Middle frontal gyrus (tissue), 1 donor: ENCODE results near the gene AARSD1.
"Not testable (repeated sequence)": the region's sequence is repeated elsewhere in the genome, so short reads cannot be mapped to it uniquely, and the experiment has no call there.

Experiments
- DNase-seq: peaks from one replicate; pipeline ENCODE4 v3.0.0-alpha.2; 2015; ENCODE audit warnings: low spot score; ENCODE audit errors: extremely low spot score

The AARSD1 gene

DNA sequence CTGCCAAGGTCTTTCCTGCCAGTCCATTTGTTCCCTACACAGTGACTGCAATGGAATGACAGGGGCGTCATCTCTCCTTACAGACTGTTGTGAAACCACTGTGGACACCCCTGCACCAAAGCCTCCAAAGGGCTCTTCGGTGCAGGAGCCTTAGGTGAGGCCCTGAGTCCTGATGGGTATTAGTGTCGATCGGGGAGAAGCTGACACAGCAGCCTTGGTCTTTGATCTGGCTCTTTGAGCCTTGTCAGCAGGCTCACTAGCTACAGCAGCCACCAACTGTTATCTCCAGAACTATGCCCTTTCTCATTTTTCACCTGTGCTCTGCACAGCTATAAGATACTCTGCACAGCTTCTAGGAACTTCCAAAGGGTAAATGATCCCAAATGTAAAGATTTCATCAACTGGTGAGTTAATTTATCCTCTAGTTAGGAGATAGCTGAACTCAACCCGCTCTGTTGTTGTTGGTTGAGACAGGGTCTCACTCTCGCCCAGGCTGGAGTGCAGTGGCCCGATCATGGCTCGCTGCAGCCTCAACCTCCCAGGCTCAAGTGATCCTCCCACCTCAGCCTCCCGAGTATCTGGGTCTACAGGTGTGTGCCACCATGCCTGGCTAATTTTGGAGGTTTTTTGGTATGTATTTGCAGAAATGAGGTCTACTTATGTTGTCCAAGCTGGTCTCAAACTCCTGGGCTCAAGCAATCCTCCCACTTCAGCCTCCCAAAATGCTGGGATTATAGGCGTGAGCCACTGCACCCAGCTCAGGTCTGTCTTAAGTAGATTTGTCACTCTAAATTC, 44.0 kb downstream of the AARSD1 start:
- no peak for DNase-seq

DNA sequence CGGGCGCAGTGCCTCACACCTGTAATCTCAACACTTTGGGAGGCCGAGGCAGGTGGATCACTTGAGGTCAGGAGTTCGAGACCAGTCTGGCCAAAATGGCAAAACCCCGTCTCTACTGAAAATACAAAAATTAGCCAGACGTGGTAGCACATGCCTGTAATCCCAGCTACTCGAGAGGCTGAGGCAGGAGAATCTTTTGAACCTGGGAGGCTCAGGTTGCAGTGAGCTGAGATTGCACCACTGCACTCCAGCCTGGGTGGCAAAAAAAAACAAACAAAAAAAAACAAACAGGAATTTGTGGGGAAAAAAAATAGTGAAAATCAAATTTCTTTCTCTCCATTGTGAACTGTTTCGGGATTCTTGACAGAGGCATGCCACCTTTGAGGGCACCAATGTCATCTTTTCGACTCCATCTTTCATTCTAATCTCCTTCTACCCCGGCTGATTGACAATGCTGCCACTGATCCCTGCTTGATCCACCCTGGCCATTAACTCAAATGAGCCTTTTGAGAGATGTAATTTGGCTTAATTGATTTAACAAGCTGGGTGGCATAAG, 44.7 kb downstream of the AARSD1 start:
- not testable (repeated sequence) for DNase-seq

- DNase-seq: no peak
These were observed 45.2 kb downstream of the AARSD1 start for GRCh38 chr17:42918902-42919521.

DNA sequence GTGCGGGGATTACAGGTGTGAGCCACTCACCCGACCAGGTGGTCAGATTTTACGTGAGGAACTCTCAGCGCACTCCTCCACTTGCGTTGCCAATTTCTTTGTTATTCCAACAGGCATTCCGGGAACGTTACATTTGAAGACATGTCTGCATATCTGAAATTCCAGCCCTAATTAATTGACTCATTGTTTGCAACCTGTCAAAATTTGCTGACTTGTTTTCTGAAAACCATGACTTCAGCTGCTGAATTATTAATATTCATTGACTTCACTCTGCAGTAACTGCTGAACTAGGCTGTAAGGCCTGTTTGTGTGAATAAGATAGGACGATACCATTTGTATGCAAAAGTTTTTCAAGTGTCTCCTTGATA, 47.0 kb downstream of the AARSD1 start:
- no peak for DNase-seq

GRCh38 chr17:42916388-42917235, 47.6 kb downstream of the AARSD1 start:
- DNase-seq: not testable (repeated sequence)

GRCh38 chr17:42915288-42915687, 49.0 kb downstream of the AARSD1 start:
- not testable (repeated sequence) for DNase-seq

DNA sequence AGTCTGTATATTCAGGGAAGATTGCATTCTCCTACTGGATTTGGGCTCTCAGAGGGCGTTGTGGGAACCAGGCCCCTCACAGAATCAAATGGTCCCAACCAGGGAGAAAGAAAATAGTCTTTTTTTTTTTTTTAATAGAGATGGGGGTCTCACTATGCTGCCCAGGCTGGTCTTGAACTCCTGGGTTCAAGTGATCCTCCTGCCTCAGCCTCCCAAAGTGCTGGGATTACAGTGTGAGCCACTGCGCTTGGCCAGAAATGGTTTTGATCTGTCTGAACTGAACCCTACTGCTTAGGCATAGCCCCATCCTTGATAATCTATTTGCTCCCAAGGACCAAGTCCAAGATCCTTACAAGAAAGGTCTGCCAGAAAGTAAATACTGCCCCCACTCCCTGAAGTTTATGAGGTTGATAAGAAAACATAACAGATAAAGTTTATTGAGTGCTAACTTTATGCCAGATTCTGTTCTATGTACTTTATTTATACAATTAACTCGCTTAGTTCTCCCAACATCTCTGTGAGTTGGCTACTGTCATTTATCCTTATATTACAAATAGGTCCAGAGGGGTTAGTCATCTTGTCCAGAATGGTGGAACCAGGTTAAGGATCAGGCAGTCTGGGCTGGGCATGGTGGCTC, 50.2 kb downstream of the AARSD1 start:
- DNase-seq: no peak

DNA sequence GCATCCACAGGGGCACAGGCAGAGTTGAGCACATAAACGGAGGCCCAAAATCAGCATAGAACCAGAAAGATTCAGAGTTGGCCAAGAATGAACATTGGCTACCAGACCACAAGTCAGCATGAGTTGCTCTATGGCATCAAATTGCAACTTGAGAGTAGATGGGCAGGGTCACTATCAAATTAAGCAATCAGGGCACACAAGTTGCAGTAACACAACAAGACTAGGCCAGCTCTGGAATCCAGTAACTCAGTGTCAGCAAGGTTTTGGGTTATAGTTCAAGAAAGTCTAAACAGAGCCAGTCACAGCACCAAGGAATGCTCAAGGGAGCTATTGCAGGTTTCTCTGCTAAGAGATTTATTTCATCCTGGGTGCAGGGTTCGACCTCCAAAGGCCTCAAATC, 50.7 kb downstream of the AARSD1 start:
- DNase-seq: no peak

GRCh38 chr17:42908872-42909700, 55.2 kb downstream of the AARSD1 start:
- no peak for DNase-seq

DNA sequence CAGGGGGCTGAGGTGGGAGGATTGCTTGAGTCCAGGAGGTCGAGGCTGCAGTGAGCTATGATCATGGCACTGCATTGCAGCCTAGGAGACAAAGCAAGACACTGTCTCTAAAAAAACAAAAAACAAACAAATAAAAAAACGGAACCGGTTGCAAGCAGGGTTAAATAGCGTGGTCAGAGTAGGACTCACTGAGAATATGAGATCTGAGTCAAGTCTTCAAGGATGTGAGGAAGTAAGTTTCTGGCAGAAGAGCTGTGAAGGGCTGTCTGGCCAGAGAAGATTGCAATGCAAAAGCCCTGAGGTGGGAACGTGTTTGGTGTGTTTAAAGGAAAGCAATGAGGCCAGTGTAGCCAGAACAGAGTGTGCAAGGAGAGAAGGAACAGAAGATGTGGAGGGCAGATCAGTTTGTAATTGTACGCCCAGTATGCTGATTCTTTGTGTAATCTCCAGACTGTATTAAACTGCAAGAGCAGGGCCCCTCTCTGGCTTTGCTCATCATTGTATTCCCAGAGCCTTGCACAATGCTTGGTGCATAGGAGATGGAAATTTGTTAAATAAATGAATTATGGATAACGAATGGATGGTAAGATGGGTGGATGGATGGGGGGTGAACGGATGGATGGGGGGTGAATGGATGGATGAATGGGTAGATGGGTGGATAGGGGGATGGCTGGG, 57.3 kb downstream of the AARSD1 start:
- DNase-seq: no peak

DNA sequence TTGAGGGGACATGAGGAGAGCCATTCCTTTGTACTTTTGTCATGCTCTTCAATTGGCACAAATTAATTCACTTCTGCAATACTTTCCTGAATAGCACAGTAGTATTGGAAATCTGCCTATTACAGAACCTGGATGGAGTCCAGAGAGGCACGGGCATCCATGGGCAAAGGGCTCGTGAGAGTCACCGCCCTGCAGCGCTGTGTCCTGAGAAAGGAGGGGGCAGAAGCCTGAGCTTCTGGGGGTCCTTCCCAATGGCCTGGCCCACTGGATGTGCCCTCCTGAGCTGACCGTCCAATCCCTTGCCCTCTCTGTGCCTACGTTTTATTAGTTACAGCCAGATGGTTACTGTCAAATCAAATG, 60.2 kb downstream of the AARSD1 start:
- DNase-seq: no peak

DNA sequence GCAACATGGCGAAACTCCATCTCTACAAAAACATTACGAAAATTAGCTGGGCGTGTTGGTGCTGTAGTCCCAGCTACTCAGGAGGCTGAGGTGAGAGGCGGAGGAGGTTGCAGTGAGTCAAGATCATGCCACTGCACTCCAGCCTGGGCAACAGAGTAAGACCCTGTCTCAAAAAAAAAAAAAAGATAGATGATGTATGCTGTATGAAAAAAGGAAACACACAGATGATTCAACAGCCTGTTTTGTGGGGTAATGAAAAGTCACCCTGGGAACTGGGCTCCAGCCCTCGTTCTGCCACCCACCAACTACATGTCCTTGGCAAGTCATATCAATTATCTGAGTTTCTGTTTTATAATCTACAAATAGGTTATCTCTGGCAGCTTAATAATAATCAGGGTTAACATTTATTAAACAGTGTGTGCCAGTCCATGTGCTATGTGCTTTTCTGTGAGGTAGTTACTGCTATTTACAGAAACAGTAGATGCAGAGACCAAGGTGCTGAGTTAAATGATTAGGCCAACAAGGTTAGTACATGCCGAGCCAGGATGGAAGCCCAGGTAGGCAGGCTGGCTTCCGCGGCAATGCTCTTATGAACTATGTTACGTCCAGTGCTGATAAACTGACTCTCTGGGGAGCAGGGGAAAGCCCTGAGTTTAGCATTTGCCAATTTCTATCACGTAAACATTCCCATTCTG, 62.6 kb downstream of the AARSD1 start:
- DNase-seq: no peak
